HCT116 (cell line): Measurements from ENCODE around the gene EPHA1. TPM values are rescaled to one million over a fixed set of nuclear protein-coding genes. Genes with fewer than 3 reads are reported as not detected.

Experiments
- ATAC-seq: fragments of 200-7000 bp; cut with Tn5 transposase; 2 replicates; pipeline ENCODE4 v1.9.1; 2020; ENCODE audit warnings: mild to moderate bottlenecking, moderate library complexity
- BruUV-seq: library from RNA; stranded (reverse); fragments of 400-500 nt; replicated peaks from 2 replicates; lab custom pipeline; 2021; lab: Mats Ljungman, UMichigan
- CTCF ChIA-PET: fragments of 300-600 bp; sonication (Branson Sonifier 250); formaldehyde crosslinking; loops from one replicate; lab custom pipeline; 2021; ENCODE audit warnings: antibody characterized with exemption; lab: Charles Lee
- POLR2A ChIA-PET: fragments of 300-600, 350-600 bp; sonication (Branson Sonifier 250); formaldehyde crosslinking; loops from one replicate; lab custom pipeline; 2021; ENCODE audit warnings: antibody characterized with exemption; lab: Charles Lee
- RAD21 ChIA-PET, 2 experiments: fragments of 300-600 bp; sonication (Branson Sonifier 250); formaldehyde crosslinking; loops; one replicate each; lab custom pipeline; 2023; ENCODE audit warnings: low total read pairs in 2 of 2; ENCODE audit not compliant: uncharacterized antibody in 2 of 2, unreplicated experiment in 2 of 2, low non-redundant PET in 1 of 2; lab: Charles Lee
- DNase-seq: peaks from one replicate; pipeline ENCODE4 v3.0.0-alpha.2; 2010; ENCODE audit warnings: low read depth, low spot score
- H2AFZ ChIP-seq: fragments of 200-600 bp; shearing (Covaris generic), sonication (generic); 2 replicates; pipeline ENCODE4 v1.6.1; 2017; ENCODE audit warnings: low read depth, mixed run types, mixed read lengths, antibody characterized with exemption, low read length; ENCODE audit not compliant: poor library complexity, severe bottlenecking
- H3K27ac ChIP-seq: 2 replicates; pipeline ENCODE4 v1.5.1; 2012; ENCODE audit warnings: low read depth, low read length
- H3K27me3 ChIP-seq: fragments of 200-600 bp; sonication (generic); 2 replicates; pipeline ENCODE4 v1.6.1; 2016; ENCODE audit warnings: mixed run types, low read length, mixed read lengths; ENCODE audit not compliant: insufficient read depth
- H3K36me3 ChIP-seq, 2 experiments: fragments of 200-500 bp in 1 of 2; fragments of 200-600 bp in 1 of 2; sonication (Bioruptor generic) in 1 of 2; sonication (generic) in 1 of 2; 2 replicates each; pipeline versions ENCODE4 v1.5.1 to v1.6.1; 2014 to 2016; ENCODE audit warnings: low read length in 2 of 2, inconsistent platforms in 1 of 2, mixed read lengths in 1 of 2, mixed run types in 1 of 2; ENCODE audit not compliant: insufficient read depth in 2 of 2, control insufficient read depth in 1 of 2
- H3K4me1 ChIP-seq, 2 experiments: fragments of 200-600 bp in 1 of 2; sonication (generic) in 1 of 2; 2 replicates each; pipeline versions ENCODE4 v1.5.1 to v1.6.1; 2012 to 2017; ENCODE audit warnings: low read length in 2 of 2, inconsistent platforms in 1 of 2, mild to moderate bottlenecking in 1 of 2, mixed read lengths in 1 of 2, mixed run types in 1 of 2, moderate library complexity in 1 of 2; ENCODE audit not compliant: insufficient read depth in 2 of 2, control insufficient read depth in 1 of 2
- H3K4me2 ChIP-seq: fragments of 200-600 bp; sonication (generic); 2 replicates; pipeline ENCODE4 v1.6.1; 2017; ENCODE audit warnings: mixed run types, low read length, mixed read lengths
- H3K4me3 ChIP-seq, 2 experiments: fragments of 200-600 bp in 1 of 2; sonication (generic) in 1 of 2; replicated peaks in 1 of 2; 2 replicates each; pipeline ENCODE4 v1.5.1; 2011 to 2016; ENCODE audit warnings: low read length in 2 of 2, control low read depth in 1 of 2, low read depth in 1 of 2, mild to moderate bottlenecking in 1 of 2, mixed read lengths in 1 of 2, mixed run types in 1 of 2
- H3K79me2 ChIP-seq: fragments of 200-600 bp; sonication (generic); 2 replicates; pipeline ENCODE4 v1.6.1; 2017; ENCODE audit warnings: mild to moderate bottlenecking, mixed run types, low read length, moderate library complexity, mixed read lengths; ENCODE audit not compliant: insufficient read depth
- H3K9ac ChIP-seq: fragments of 200-600 bp; sonication (generic); 2 replicates; pipeline ENCODE4 v1.6.1; 2016; ENCODE audit warnings: low read length, mixed read lengths
- H3K9me2 ChIP-seq: fragments of 200-600 bp; sonication (generic), shearing (Covaris generic); 2 replicates; pipeline ENCODE4 v1.6.1; 2017; ENCODE audit warnings: mixed run types, mild to moderate bottlenecking, moderate library complexity; ENCODE audit not compliant: insufficient read depth
- H3K9me3 ChIP-seq, 2 experiments: fragments of 200-500 bp in 1 of 2; fragments of 200-600 bp in 1 of 2; sonication (Bioruptor generic) in 1 of 2; sonication (generic) in 1 of 2; 2 replicates each; pipeline ENCODE4 v1.6.1; 2014 to 2017; ENCODE audit warnings: low read length in 2 of 2, mixed read lengths in 2 of 2, inconsistent platforms in 1 of 2, low read depth in 1 of 2, mild to moderate bottlenecking in 1 of 2, mixed run types in 1 of 2, moderate library complexity in 1 of 2; ENCODE audit not compliant: control insufficient read depth in 1 of 2, insufficient read depth in 1 of 2
- H4K20me1 ChIP-seq: fragments of 200-600 bp; sonication (generic), shearing (Covaris generic); 2 replicates; pipeline ENCODE4 v1.6.1; 2017; ENCODE audit warnings: mixed run types, mild to moderate bottlenecking, moderate library complexity; ENCODE audit not compliant: insufficient read depth
- ATF3 ChIP-seq: IDR thresholded peaks from 2 replicates; pipeline ENCODE4 v1.6.1; 2012
- CBX3 ChIP-seq: IDR thresholded peaks from 2 replicates; pipeline ENCODE4 v1.6.1; 2012; ENCODE audit warnings: low read depth
- CTCF ChIP-seq, 3 experiments: fragments of 200-600 bp in 1 of 3; sonication (generic) in 1 of 3; IDR thresholded peaks in 2 of 3; conservative IDR thresholded peaks in 1 of 3; 2 replicates each; pipeline ENCODE4 v1.5.1; 2012 to 2017; ENCODE audit warnings: low read depth in 2 of 3, low read length in 2 of 3, antibody characterized with exemption in 1 of 3, borderline replicate concordance in 1 of 3, control low read depth in 1 of 3, mild to moderate bottlenecking in 1 of 3, mixed read lengths in 1 of 3, mixed run types in 1 of 3, moderate library complexity in 1 of 3; ENCODE audit not compliant: insufficient read depth in 1 of 3
- EGR1 ChIP-seq: IDR thresholded peaks from 2 replicates; pipeline ENCODE4 v1.6.1; 2012; ENCODE audit warnings: low read depth
- ELF1 ChIP-seq: IDR thresholded peaks from 2 replicates; pipeline ENCODE4 v1.6.1; 2012; ENCODE audit warnings: low read depth, borderline replicate concordance
- EZH2 ChIP-seq: fragments of 200-600 bp; sonication (generic); IDR thresholded peaks from 2 replicates; pipeline ENCODE4 v1.6.1; 2017; ENCODE audit warnings: antibody characterized with exemption, mixed run types
- EZH2phosphoT487 ChIP-seq: fragments of 200-600 bp; IDR thresholded peaks from 2 replicates; pipeline ENCODE4 v1.6.1; 2018; ENCODE audit warnings: antibody characterized with exemption, borderline replicate concordance
- FOSL1 ChIP-seq: IDR thresholded peaks from 2 replicates; pipeline ENCODE4 v1.6.1; 2012; ENCODE audit warnings: low read depth
- JUND ChIP-seq: IDR thresholded peaks from 2 replicates; pipeline ENCODE4 v1.6.1; 2012
- MAX ChIP-seq: IDR thresholded peaks from 2 replicates; pipeline ENCODE4 v1.6.1; 2012
- POLR2A ChIP-seq: IDR thresholded peaks from 2 replicates; pipeline ENCODE4 v1.7.0; 2011; ENCODE audit warnings: borderline replicate concordance; ENCODE audit not compliant: insufficient read depth, insufficient read length; ENCODE audit errors: extremely low read depth
- REST ChIP-seq: IDR thresholded peaks from 2 replicates; pipeline ENCODE4 v1.6.1; 2012; ENCODE audit warnings: low read depth
- SIN3A ChIP-seq: IDR thresholded peaks from 2 replicates; pipeline ENCODE4 v1.6.1; 2012; ENCODE audit warnings: low read depth
- SP1 ChIP-seq: IDR thresholded peaks from 2 replicates; pipeline ENCODE4 v1.6.1; 2012; ENCODE audit warnings: low read depth
- SRF ChIP-seq: IDR thresholded peaks from 2 replicates; pipeline ENCODE4 v1.6.1; 2012; ENCODE audit warnings: low read depth
- TCF7L2 ChIP-seq: IDR thresholded peaks from 2 replicates; pipeline ENCODE4 v1.7.0; 2011; ENCODE audit warnings: borderline replicate concordance, inconsistent platforms; ENCODE audit not compliant: insufficient read depth, insufficient read length; ENCODE audit errors: extremely low read depth
- YY1 ChIP-seq: IDR thresholded peaks from 2 replicates; pipeline ENCODE4 v1.6.1; 2011; ENCODE audit warnings: low read length, low read depth, moderate library complexity, mild to moderate bottlenecking; ENCODE audit not compliant: insufficient replicate concordance; ENCODE audit errors: extremely low read depth
- ZBTB33 ChIP-seq: IDR thresholded peaks from 2 replicates; pipeline ENCODE4 v1.6.1; 2011; ENCODE audit warnings: mild to moderate bottlenecking, low read length, moderate library complexity; ENCODE audit not compliant: insufficient replicate concordance; ENCODE audit errors: extremely low read depth
- ZFX ChIP-seq: fragments of 450-650 bp; IDR thresholded peaks from 2 replicates; pipeline ENCODE4 v1.6.1; 2017
- ZNF274 ChIP-seq: fragments of 200-500 bp; sonication (Bioruptor generic); IDR thresholded peaks from 2 replicates; pipeline ENCODE4 v1.6.1; 2014; ENCODE audit warnings: mild to moderate bottlenecking, low read depth, low read length, inconsistent platforms
- intact Hi-C: fragments of 100-400 bp; cut with micrococcal nuclease; formaldehyde crosslinking; loops from 2 replicates; pipeline ENCODE4 v1.10.0; 2022
- total RNA-seq: library from RNA; stranded (reverse); gene quantifications from one replicate; pipeline ENCODE4 v1.2.1, GENCODE V29; 2021; ENCODE audit not compliant: unreplicated experiment

Gene EPHA1
- total RNA-seq, 1 experiment from 2014 or later: 29.9 TPM

- H3K9ac ChIP-seq: no peak overlapping the region
- no peak overlapping the region for H3K4me3 ChIP-seq
- H3K27ac ChIP-seq: no peak overlapping the region
- H3K9me2 ChIP-seq: no peaks in the 10 kb centered on the region
- no peak overlapping the region for H3K4me2 ChIP-seq
- ATAC-seq: no peak
- H4K20me1 ChIP-seq: no peaks in the 10 kb centered on the region
- DNase-seq: no peak
- H3K9me3 ChIP-seq: no peaks in the 10 kb centered on the region
- CTCF ChIA-PET: no interaction called here
- TF ChIP-seq SIN3A (no peak), ZFX (no peak), POLR2A (no peak), EGR1 (no peak), FOSL1 (no peak), SP1 (no peak), EZH2 (no peak), CTCF (IDR thresholded peaks at IDR 0.05 in 2 of 3, conservative IDR thresholded peaks at IDR 0.05 in 1 of 3; ENCODE audit: borderline replicate concordance in 1 of 3, insufficient read depth in 1 of 3, low read depth in 2 of 3, low read length in 2 of 3) (no peak), ZNF274 (no peak), SRF (no peak), YY1 (no peak), REST (no peak), TCF7L2 (no peak), ZBTB33 (no peak), MAX (no peak), ELF1 (no peak), EZH2phosphoT487 (no peak), JUND (no peak), ATF3 (no peak), CBX3 (no peak)
- TF ChIP-seq, all 23 proteins: peak for 0
- Histone ChIP-seq H3K27me3 (no peaks in the 10 kb centered on the region), H3K79me2 (no peaks in the 10 kb centered on the region), H2AFZ (no peak overlapping the region), H3K36me3 (peaks cover 0 to 6% of the 10 kb centered on the region in 2 experiments; a peak in 2 of 4 replicates), H3K4me1 (no peaks in the 10 kb centered on the region)
- POLR2A ChIA-PET: no interaction called here
- intact Hi-C loops: no loop called here
- RAD21 ChIA-PET: no interaction called here
- no TSS peak for BruUV-seq
Measured at GRCh38 chr7:143397710-143398530, 10.7 kb downstream of the EPHA1 start.
